DMS 273 treated with DMSO at 0.1 percent for 48 hours (cell line): ENCODE data around the gene VPS52.
"Not testable (repeated sequence)": the region's sequence is repeated elsewhere in the genome, so short reads cannot be mapped to it uniquely, and the experiment has no call there.

Experiments used
- DNase-seq: peaks from one replicate; lab custom pipeline; 2025; lab: John Stamatoyannopoulos, UW

Gene VPS52

GRCh38 chr6:33305052-33305451 is 33.4 kb upstream of the VPS52 start:
- DNase-seq, result no peak

GRCh38 chr6:33304216-33304615 is 32.5 kb upstream of the VPS52 start:
- DNase-seq, result no peak

- DNase-seq, result no peak
These were observed 30.2 kb upstream of the VPS52 start for GRCh38 chr6:33301877-33302276.

DNA sequence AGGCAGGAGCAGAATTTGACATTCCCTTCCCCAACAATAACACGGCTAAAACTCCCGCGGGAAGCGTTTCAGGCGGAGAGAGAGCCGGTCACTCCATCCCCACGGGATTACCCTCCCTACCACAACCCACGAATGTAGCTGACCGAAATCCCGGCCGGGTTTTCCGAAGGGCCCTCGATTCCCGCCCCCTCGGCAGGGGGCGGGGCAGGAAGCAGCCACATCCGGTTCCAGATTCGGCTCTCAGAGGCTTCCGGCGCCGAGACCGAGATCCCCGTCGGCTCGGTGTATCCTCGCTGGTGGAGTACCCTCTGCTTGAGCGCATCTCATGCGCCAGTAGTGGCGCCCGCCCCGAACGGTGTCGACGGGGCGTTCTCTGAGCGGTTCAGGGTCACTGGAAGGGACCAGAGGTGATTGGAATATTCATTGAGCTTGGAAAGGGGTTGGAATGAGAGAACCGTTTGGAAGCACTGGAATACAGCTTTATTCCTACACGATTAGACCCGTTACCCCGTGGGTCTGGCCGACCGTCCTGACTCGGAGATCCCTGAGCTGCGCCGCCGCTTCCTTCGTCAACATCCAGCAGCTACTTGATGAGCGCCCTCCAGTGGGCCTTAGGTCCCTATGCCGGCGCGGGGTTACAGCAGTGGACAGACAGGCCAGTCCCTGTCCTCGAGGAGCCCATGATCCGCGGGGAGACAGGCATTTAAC is 27.7 kb upstream of the VPS52 start:
- DNase-seq, result peak; percentile 81

DNA sequence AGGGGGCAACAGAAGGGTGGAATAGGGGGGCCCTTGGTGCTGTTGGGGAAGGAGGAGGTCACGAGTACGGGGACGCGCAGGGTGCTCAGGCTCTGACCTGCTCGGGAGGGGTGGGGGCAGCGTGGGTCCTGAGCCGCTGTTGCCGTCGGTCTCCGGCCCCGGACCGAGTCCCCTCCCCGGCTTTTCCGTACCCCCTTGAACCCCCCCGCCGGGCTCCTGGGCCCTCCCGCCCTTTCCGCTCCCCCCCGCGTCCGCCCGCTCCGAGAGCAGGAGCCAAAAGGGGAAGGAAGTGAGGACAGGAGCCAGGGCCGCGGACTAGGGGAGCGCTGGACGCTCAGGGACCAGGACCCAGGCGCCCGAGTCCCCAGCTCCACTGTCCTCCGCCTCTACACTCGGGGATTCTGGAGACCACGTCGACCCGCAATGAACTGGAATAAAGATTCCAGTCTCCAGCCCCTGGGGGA is 27.1 kb upstream of the VPS52 start, which contains the start of gene RGL2:
Gene RGL2, minus strand, starts transcription at position 170 of the 464 bp plus-strand sequence. CDS start 332 bp downstream, outside the sequence.
- no peak for DNase-seq

- peak; percentile 21 for DNase-seq
These were observed 26.5 kb upstream of the VPS52 start for GRCh38 chr6:33297956-33298772.

DNA sequence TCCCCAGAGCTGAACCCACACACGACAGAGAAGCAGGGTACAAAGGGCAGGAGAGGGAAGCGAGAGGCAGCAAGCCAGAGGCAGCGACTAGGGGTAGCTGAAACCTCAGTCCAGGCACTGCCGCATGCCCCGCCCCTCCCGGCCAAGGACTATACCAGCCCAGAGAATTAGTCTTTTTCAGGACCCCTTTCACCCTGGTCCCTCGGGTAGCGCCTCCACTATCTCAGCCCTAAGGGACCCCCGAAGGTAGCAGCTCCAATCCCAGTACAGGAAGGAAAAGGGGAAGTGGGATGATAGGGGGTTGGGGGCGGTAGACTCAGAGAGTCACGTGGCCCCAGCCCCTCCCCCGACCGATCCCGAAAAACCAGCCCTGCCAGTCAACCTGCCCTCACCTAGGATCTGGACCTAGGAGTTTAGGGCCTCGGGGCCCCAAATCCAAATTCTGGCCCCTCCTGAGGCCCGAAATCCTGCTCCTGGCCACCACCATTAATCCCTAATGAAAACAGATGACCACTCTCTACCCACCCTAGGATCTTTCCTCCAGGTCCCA is 25.8 kb upstream of the VPS52 start:
- no peak for DNase-seq

DNA sequence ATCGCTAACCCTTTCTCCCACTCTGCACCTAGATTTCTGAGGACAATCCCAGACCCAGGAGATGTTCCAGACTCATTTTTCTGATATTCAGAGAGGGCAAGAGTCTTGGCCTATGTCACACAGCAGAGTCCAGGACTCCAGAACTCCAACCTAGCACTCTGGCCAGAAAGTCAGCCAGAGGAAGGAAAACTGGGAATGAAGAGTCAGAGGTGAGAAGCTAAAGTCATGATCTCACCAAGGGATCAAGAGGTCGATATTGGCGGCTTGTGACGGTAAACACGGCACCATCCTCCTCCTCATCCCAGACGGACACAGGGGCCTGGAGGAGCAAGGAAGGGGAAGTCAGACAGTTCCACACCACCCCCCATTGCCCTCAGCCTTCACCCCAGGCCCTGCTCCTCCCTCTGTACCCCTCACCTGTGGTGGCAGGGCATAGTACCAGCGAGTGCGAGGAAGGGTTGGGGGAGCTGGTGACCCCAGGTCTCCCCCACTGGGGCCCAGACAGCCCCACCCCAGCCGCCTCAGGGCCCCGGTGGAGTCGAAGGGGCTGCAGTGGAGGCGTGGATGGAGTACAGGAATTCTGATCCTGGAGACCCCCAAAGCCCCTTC is 25.2 kb upstream of the VPS52 start:
- no peak for DNase-seq

GRCh38 chr6:33295621-33296369 is 24.1 kb upstream of the VPS52 start:
- DNase-seq, result no peak

- DNase-seq, result no peak
These were observed 22.6 kb upstream of the VPS52 start for GRCh38 chr6:33294086-33294823.

- DNase-seq, result no peak
These were observed 21.5 kb upstream of the VPS52 start for GRCh38 chr6:33292996-33293682.

DNA sequence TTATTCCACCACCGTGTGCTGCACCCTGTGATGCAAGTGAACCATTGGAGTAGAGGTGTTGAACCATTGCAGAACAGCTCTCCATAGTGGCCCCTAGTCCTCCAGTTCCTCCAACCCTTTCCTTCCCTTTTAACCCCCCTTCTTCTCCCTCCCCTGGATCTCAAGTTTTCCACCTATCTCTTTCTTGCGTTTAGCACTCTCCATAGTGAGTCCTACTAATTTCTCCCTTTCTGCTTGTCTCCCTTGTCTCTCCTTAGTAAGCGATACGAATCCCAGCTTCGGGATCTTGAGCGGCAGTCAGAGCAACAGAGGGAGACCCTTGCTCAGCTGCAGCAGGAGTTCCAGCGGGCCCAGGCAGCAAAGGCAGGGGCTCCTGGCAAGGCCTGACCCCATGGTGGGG is 18.8 kb upstream of the VPS52 start:
- DNase-seq, result no peak

- DNase-seq, result no peak
These were observed 18.2 kb upstream of the VPS52 start for GRCh38 chr6:33289784-33290315.

DNA sequence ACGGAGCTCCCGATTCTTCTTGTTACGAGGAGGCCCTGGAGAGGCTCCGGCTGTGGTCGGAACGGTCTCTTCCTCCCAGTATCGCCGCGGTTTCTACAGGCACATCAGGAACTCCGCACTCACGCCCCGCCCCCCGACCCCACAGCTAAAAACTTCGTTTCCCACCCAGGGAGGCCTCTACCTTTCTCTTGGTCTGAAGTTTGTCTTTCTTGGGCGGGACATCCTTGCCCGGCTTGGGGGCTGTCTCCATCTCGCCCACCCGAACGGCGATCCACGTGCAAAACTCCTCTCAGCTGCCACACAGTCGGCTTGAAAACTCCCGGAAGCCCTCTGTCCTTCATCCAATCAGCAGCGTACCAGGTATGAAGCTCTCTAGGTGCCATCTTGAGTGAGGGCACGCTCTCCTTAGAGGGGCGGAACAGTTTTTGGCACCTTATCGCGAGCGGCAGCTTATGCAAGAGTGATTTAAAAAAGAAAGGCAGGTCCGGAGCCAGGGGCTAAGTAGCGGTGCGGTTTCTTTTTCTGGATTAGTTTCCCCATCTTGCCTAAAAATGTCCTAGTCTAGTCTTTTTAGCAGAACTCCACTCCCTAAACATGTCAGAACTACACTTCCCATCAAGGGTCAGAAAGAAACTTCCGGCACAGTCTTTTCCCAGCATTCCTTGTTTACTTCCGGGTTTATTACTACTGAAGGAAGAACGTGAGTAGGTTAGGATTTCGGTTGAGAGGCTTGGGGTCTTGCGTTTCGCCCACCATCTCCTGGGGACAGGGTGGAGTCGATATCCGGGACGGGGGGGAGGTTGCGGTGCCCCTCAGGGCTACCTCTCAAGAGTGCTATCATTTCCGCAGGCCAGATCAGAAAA is 17.5 kb upstream of the VPS52 start, which contains the start of the genes PFDN6 and WDR46:
Gene PFDN6, plus strand, starts transcription at position 681 of the 863 bp plus-strand sequence. CDS start 256 bp downstream, outside the sequence.
Gene WDR46, minus strand, starts transcription at position 319 of the 863 bp plus-strand sequence. Its CDS starts 69 bp downstream, at position 250.
- DNase-seq, result peak; percentile 94

- DNase-seq, result no peak
These were observed 16.7 kb upstream of the VPS52 start for GRCh38 chr6:33288141-33288920.

GRCh38 chr6:33286946-33287914 is 15.6 kb upstream of the VPS52 start:
- no peak for DNase-seq

- not testable (repeated sequence) for DNase-seq
These were observed 13.5 kb upstream of the VPS52 start for GRCh38 chr6:33285214-33285613.
